Testis (tissue), 2 donors: Measurements from ENCODE around the gene FUT8.

Source experiments
- CTCF ChIP-seq, 3 experiments: fragments of 450-650 bp in 2 of 3; fragments of 200-600 bp in 1 of 3; sonication (generic) in 1 of 3; IDR thresholded peaks; one replicate each; pipeline ENCODE4 v1.5.1; 2016 to 2019; ENCODE audit warnings: antibody characterized with exemption in 3 of 3, mild to moderate bottlenecking in 2 of 3, moderate library complexity in 1 of 3
- POLR2A ChIP-seq: fragments of 450-650 bp; IDR thresholded peaks from one replicate; pipeline ENCODE4 v1.6.1; 2017; ENCODE audit warnings: antibody characterized with exemption, mild to moderate bottlenecking, moderate library complexity

- TF ChIP-seq CTCF (IDR thresholded peaks at IDR 0.05), result no peak
- no peak for TF ChIP-seq POLR2A
Measured at GRCh38 chr14:65392296-65392695, 20.2 kb upstream of the FUT8 start.
